ENCODE results near the gene OR8D2.

DNA sequence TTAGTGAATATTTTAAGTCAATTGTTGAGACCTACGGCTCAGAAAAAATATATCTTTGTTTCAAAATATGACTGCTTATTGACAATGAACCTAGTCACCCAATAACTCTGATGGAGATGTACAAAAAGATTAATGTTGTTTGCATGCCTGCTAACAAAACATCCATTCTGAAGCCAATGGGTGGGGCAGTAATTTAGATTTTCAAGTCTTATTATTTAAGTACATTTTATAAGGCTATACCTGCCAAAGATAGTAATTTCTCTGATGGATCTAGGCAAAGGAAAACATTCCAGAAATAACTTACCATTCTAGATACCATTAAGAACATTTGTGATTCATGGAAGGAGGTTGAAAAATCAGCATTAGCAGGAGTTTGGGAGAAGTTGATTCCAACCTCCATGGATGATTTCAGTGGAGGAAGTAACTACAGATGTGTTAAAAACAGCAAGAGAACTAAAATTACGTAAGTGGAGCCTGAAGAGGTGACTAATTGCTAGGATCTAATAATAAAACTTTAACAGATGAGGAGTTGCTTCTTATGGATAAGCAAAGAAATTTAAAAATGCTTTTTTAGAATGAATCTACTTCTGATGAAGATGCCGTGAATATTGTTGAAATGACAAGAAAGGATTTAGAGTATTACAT lies 26.4 kb upstream of the OR8D2 start:
- TF ChIP-seq, protein P1, sequence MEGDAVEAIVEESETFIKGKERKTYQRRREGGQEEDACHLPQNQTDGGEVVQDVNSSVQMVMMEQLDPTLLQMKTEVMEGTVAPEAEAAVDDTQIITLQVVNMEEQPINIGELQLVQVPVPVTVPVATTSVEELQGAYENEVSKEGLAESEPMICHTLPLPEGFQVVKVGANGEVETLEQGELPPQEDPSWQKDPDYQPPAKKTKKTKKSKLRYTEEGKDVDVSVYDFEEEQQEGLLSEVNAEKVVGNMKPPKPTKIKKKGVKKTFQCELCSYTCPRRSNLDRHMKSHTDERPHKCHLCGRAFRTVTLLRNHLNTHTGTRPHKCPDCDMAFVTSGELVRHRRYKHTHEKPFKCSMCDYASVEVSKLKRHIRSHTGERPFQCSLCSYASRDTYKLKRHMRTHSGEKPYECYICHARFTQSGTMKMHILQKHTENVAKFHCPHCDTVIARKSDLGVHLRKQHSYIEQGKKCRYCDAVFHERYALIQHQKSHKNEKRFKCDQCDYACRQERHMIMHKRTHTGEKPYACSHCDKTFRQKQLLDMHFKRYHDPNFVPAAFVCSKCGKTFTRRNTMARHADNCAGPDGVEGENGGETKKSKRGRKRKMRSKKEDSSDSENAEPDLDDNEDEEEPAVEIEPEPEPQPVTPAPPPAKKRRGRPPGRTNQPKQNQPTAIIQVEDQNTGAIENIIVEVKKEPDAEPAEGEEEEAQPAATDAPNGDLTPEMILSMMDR (IDR thresholded peaks at IDR 0.05; ENCODE audit: extremely low read depth in 1 of 2, insufficient read depth in 1 of 2, low read depth in 1 of 2, low read length in 2 of 2), result no peak
- TF ChIP-seq POLR2A (IDR thresholded peaks at IDR 0.05; ENCODE audit: low read depth, low read length) (no peak), POLR2AphosphoS5 (IDR thresholded peaks at IDR 0.05; ENCODE audit: insufficient read depth, low read depth, low read length) (no peak), EZH2 (IDR thresholded peaks at IDR 0.05; ENCODE audit: borderline replicate concordance, low read depth, low read length, severe bottlenecking) (no peak), JUN (IDR thresholded peaks at IDR 0.05; ENCODE audit: borderline replicate concordance, insufficient read depth, insufficient read length, low read depth) (no peak), MYC (IDR thresholded peaks at IDR 0.05; ENCODE audit: low read depth, low read length) (no peak), FOS (IDR thresholded peaks at IDR 0.05; ENCODE audit: borderline replicate concordance, insufficient read depth, low read length) (no peak)

Data from endothelial cell of umbilical vein (primary cell).